Measurements from ENCODE around the gene KCTD7.
"Not testable (repeated sequence)": the region's sequence is repeated elsewhere in the genome, so short reads cannot be mapped to it uniquely, and the experiment has no call there.

Gene KCTD7

DNA sequence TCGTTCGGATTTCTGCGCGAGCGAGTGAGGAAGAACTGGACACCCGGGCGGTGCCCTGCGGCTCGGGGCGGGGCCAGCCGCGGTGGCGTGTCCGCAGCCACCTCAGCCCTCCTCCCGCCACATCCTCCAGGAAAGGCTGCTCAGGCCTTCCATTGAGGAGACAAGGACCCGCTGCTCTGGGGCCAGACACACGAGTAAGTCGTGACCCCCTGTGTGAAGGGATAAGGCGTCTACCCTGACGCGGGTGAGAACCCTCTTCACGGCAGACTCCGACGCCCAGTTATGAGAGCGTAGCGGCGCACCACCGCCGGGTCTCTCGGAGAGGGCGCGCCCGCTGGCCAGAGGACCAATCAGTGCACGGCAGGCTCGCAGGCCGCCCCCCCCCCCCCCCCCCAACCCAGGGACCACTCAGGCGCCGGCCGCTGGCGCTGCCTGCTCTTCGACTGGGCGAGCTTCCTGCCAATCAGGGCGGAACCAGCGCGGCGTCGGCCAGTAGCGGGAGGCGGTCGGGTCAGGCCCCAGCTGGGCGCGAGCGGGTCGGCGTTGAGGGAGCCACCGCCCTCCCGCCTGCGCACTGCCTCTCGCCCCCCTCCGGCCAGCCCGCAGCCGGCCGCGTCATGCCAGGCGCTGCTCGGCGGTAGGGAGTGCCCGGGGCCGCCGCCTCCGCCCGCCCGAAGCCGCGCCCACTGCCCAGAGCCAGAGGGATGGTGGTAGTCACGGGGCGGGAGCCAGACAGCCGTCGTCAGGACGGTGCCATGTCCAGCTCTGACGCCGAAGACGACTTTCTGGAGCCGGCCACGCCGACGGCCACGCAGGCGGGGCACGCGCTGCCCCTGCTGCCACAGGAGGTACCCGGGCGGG, at the start of gene KCTD7:
KCTD7 (plus strand) TSS at position 521 of the 861 bp plus-strand sequence; CDS start at position 705, 184 bp downstream.
- FAIRE-seq, result no peak

DNA sequence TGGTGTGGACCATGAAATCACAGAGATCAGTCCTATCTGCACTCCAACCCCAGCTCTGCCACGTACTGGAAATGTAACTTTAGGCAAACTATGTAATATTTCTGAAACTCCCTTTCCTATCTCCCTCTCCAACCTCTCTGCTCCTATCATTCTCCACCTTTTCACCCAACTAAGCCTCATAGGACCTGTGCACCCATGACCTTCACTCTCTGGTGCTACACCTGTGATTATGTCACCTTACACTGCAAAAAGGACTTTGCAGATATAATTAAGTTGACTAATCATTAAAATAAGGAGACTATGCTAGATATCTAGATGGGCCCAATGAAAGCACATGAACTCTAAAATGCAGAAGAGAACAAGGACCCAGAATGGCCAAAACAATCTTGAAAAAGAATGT, 48.3 kb upstream of the KCTD7 start:
- FAIRE-seq, result not testable (repeated sequence)

DNA sequence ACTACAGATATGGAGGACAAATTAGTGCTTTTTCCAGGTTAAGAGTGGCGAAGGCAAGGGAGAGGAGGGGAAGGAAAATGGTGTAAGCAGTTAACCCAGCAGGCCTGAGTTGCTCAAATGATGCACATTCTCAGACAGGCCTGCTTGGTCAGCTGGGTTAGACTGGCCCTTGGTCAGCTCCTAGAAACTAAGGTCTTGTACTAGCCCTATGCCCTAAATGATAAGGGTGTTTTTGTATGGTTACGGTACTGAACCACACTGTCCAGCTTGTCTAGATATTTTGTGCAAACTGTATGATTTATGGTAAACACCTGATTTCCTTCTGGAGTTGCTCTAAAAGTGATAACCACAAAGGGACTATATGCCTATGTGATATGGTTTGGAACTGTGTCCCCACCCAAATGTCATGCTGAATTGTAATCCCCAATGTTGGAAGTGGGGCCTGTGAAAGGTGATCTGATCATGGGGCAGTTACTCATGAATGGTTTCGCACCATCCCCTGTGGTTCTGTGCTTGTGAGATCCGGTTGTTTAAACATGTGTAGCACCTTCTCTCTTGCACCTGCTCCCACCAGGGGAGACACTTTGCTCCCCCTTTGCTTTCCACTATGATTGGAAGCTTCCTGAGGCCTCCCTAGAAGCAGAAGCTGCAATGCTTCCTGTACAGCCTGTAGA, 45.7 kb upstream of the KCTD7 start:
- not testable (repeated sequence) for FAIRE-seq

DNA sequence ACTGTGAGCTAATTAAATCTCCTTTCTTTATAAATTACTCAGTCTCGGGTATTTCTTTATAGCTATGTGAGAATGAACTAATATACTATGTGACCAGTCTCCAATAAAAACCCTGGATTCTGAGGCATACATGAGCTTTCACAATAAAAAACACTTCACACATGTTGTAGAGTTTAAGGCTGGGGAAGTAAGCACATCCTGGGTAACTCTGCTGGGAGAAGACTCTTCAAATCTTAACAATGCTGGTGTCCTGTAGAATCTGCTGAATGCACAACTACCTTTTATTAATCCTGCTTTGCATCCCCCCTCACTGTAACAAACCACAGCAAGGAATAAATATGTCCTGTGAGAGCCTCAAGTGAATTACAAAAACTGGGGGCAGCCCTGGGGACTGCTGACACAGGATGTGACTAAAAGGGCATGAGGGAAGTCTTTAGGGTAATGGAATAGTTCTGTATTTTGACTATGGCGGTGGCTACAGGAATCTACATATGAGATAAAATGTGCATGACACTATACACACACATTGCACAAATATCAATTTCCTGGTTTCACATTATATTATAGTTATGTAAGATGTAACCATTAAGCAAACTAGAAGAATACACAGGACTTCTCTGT, 45.1 kb upstream of the KCTD7 start:
- FAIRE-seq, result no peak

DNA sequence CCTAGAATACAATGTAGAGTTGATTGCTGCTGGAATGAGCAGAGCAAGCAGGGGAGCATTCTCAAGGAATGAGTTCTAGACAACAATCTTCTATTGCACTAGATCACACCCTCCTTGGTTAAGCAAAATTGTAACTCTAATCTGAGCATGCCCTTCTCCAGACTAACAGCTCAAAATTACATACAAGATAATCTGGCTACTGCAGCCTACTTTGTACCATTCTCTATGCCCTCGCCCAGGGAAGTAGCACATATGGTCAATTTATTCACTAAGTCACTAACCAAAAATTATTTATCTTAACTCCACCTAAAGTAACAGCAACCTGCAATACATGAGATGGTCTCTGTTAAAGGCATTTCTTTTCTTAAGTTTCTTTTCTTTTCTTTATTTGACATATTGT, 42.5 kb upstream of the KCTD7 start:
- FAIRE-seq, result no peak

DNA sequence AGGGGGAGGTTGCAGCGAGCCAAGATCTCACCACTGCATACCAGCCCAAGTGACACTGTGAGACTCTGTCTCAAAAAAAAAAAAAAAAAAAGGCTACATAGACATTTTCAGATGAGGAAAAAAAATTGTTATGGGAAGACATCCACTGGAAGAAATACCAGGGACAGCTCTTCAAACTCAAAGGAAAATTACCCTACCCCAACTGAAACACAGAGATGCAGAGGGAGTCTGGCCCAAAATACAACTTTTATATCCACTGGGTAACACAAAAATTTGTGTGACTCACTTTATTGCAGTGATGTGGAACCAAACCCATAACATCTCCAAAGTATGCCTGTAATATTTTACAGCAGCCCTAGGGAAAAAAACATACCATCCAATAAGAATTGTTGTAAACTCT, 40.5 kb upstream of the KCTD7 start:
- FAIRE-seq, result not testable (repeated sequence)

DNA sequence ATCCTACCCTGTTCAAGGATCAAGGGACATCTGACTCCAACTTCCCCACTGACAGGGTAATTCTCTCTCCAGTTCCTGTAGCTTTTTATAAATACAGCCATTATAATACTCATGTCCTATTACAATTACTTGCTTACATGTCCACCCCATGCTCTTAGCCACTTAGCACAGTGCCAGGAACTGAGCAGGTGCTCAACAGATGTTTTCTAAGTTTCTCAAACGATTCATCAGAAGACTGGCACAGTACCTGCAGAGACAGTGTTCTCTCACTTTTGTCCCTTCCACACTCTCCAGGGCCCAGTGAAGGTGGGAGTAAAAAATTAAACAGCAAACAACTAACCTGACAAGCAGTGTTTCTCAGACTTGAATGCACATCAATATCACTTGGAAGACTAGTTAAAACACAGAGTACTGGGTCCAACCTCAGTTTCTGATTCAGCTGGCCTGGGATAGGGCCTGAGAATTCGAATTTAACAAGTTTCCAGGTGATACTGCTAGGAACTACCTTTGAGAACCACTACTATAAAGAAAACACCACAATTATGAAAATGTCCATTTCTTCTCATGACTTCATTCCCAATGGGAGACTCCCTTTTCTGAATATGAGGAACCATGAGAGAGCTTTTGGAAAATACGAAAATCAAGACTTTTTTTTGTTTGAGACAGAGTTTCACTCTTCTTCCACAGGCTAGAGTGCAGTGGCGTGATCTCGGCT, 39.7 kb upstream of the KCTD7 start:
- FAIRE-seq, result not testable (repeated sequence)

DNA sequence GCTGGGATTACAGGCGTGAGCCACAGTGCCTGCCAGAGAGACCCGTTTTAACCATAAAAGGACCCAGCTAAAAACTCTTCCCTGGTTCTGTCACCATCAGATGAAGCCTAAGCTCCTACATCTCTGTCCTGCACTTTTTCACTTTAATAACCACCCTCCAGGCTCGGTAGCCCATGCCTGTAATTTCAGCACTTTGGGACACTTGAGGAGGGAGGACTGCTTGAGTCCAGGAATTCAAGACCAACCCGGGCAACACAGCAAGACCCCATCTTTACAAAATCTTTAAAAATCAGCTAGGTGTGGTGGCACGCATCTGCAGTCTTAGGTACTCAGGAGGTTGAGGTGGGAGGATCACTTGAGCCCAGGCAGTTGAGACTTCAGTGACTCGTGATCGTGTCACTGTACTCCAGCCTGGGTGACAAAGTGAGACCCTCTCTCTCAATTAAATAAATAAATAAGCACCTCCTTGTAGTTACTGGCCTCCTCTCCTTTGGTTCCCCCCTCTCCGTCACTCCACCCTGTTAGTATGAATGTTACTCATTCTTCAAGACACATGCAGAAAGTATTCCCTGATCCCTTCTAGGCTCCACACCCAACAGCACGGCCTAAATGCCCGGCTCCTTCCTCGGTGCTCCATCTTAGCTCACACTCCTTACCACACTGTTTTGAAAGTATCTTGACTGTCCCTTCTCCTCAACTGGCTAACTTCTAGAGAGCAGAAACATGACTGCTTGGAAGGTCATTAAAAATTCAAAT, 38.2 kb upstream of the KCTD7 start:
- not testable (repeated sequence) for FAIRE-seq

DNA sequence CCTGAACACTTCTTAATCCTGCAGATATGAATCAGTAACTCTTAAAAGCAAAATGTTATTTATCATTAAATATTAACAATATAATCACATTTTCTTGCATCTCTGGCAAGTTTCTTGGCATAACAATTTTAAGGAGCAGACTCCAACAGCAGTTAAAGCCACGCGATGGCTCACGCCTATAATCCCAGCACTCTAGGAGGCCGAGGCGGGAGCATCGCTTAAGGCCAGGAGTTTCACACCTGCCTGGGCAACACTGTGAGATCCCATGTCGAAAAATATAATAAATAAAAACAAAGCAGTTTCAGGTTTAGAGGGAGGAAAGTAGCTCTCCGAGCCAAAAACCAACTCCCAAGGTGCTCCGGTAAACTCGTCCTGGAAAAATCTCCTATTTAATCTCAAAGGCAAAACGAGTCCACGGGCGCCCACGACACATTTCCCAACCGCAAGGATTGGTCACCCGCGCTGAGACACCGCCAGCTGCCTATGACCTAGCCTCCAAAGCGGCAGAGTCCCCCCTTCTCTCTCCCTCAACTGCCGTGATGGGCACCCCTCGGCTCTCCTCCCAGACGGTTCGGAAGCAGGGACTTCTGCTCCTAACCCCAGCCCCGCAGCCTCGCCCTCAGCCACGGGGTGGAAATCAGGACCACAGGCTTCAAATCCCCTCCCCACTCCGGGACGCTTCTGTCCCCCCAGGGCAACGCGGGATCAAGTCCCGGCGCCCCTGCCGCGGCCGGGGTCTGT, 37.5 kb upstream of the KCTD7 start:
- FAIRE-seq, result not testable (repeated sequence)

DNA sequence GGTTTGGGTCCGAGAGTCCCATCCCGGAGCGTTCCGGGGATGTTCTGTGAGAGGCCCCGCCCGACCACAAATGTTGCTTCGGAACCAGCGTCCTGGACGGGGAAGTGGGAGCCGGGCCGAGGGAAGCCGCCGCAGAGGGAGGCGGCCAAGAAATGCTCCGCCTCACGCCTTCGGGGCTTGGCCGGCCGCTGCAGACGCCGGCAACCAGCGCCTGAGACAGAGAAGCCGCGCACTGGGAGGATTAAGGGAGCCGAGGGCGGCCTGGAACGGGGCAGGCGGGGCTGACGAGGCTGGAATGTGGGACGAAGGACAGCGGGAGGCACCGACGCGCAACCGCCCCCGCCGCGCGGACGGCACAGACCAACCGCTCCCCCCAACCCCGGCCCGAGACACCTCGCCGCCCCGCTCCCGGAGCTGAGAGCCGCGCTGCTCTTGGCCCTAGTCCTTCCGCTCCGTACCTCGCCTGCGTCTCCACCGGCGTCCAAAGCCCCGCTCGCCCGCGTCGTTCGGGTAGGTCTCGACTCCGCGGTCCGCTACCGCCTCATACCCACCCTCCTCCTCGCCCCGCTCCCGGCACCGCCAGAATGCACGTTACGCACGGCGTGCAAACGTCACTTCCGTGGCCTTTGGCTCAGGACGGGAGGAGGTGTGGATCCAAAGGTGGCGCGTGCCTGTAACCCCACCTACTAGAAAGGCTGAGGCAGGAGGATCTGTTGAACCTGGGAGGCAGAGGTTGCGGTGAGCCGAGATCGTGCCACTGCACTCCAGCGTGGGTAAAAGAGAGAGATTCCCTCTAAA, 36.7 kb upstream of the KCTD7 start:
- no peak for FAIRE-seq

DNA sequence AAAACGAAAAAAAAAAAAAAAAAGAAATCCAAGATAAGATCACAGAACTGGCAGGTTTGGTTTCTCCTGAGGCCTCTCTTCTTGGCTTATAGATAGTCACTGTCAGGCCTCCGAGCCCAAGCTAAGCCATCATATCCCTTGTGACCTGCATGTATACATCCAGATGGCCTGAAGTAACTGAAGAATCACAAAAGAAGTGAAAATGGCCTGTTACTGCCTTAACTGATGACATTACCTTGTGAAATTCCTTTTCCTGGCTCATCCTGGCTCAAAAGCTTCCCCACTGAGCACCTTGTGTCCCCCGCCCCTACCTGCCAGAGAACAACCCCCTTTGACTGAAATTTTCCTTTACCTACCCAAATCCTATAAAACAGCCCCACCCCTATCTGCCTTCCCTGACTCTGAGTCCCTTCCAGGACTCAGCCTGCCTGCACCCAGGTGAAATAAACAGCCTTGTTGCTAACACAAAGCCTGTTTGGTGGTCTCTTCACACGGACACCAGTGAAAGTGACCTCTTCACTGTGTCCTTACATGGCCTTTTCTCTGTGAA, 36.0 kb upstream of the KCTD7 start:
- FAIRE-seq, result not testable (repeated sequence)

DNA sequence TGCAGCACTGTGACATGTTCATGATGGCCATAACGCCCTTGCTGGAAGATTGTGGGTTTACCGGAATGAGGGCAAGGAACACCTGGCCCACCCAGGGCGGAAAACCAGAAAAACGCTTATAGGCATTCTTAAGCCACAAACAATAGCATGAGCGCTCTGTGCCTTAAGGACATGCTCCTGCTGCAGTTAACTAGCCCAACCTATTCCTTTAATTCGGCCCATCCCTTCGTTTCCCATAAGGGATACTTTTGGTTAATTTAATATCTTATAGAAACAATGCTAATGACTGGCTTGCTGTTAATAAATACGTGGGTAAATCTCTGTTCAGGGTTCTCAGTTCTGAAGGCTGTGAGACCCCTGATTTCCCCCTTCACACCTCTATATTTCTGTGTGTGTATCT, 34.6 kb upstream of the KCTD7 start:
- FAIRE-seq, result not testable (repeated sequence)

DNA sequence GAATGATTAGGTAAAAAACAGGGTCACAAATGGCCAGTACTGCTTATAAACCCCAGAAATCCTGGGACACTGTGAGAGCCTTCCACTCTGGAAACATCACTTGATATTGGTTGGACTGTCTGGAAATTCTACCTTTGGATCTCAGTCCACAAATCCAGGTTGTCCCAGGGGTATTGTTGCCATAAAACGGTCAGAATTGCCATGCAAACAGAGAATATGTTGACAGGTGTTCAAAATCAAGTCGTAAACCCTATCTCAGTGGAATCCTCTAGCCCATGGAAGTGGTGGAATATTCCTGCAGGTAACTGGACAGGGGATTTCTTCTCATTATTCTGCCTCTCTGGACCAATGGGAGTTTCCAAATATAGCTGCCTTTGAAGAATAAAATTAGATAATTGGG, 31.2 kb upstream of the KCTD7 start:
- FAIRE-seq, result no peak

DNA sequence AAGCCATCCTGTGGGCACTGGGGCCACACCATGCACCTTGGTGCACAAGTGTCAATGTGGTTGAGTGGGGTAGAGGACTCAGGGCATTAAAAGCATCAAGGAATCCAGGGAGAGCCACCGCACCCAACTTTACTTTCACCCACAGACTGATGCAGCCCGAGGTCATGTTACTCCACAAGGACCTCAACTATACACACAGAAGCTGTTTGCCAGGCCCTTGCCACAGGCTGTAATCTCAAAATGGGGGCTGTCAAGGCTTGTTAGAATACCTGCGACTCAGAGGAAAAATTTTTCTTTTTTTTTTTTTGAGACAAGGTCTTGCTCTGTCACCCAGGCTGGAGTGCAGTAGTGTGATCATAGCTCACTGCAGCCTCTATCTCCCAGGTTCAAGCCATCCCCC, 26.5 kb upstream of the KCTD7 start:
- FAIRE-seq, result no peak

DNA sequence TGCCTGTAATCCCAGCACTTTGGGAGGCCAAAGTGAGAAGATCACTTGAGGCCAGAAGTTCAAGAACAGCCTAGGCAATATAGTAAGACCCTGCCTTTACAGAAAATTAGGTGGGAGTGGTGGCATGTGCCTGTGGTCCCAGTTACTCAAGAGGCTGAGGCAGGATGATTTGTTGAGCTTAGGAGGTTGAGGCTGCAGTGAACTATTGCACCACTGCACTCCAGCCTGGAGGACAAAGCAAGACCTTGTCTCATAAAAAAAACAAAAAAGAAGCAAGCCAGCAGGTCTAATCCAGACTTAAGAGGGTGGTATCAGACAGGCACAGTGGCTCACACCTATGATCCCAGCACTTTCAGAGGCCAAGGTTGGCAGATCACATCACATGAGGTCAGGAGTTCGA, 24.5 kb upstream of the KCTD7 start:
- no peak for FAIRE-seq

DNA sequence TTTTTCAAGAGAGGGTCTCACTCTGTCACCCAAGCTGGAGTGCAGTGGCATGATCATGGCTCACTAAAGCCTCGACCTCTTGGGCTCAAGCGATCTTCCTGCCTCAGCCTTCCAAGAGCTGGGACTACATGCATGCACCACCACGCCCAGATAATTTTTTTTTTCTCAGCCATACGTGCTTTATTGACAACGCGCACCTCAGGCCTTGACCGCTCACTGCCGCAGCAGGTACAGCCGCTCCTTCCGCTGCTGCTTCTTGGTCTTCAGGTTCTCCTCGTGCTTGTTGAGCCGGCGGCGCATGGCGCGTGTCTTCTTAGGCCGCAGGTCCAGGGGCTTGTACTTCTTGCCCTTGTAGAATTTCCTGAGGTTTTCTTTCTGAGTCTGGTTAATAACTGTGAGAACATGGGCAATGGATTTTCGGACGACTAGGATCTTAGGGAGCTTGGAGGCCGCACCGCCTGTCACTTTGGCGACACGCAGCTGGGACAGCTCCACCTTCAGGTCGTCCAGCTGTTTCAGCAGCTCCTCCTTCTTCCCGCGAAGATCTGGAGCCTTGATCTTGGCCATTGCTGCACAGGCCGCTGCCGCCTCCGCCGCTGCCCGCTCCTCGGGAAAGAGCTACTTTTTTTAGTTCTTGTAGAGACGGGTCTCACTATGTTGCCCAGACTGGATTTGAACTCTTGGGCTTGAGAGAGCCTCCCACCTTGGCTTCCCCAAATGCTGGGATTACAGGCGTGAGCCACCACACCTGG, 22.0 kb upstream of the KCTD7 start:
- not testable (repeated sequence) for FAIRE-seq

DNA sequence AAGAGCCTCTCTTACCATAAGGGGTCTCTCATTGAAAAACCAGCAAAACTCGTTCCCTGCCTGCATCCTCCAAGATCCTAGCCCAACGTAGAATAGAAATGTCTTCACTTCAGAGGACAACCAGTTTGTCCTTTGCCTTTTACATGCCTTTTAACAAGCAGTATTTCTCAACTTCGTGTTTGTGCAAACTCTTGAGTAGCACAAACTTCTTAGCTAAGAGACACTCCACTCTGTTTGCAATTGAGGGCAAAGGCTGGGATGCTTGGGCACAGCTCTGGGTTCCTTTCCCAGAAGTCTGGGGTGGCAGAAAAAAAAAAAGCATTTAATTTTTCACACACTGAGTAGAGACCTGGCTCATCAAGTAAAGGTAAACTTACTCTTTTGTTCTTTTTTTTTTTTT, 19.5 kb upstream of the KCTD7 start:
- FAIRE-seq, result no peak

DNA sequence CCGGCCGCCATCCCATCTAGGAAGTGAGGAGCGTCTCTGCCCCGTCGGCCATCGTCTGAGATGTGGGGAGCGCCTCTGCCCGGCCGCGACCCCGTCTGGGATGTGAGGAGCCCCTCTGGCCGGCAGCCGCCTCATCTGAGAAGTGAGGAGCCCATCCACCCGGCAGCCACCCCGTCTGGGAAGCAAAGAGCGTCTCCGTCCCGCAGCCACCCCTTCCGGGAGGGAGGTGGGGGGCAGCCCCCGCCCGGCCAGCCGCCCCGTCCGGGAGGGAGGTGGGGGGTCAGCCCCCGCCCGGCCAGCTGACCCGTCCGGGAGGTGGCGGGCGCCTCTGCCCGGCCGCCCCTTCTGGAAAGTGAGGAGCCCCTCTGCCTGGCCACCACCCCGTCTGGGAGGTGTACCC, 14.1 kb upstream of the KCTD7 start:
- FAIRE-seq, result not testable (repeated sequence)

DNA sequence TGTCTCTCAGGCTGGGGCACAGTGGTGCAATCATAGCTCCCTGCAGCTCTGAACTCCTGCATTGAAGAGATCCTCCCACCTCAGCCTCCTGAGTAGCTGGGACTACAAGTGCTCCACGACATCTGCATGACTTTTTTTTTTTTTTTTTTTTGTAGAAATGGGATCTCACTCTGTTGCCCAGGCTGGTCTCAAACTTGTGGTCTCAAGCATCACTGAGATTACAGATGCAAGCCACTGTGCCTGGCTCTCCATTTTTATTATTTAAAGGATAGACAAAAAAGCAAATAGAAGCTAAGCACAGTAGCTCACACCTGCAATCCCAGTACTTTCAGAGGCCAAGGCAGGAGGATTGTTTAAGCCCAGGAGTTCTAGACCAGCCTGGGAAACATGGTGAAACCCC, 13.0 kb upstream of the KCTD7 start:
- FAIRE-seq, result no peak

DNA sequence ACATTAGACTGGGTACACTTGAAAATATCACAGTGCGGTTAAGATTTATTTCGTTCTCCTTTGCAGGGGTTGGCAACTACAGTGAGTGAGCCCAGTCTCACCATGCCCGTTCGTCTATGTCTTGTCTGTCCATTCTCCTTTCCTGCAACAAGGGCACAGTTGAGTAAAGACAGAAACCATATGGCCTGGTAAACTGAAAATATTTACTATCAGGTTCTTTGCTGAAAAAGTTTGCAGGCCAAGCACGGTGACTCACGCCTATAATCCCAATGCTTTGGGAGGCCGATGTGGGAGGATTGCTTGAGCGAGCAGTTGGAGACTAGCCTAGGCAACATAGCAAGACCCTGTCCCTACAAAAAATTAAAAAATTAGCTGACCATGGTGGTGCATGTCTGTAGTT, 11.4 kb upstream of the KCTD7 start:
- FAIRE-seq, result no peak

Data from endometrium (tissue), 2 donors.